ENCODE data around the gene FYN.

- no peak for TF ChIP-seq CEBPB (IDR thresholded peaks at IDR 0.05; ENCODE audit: low read depth, low read length)
- no peak for TF ChIP-seq POLR2A (IDR thresholded peaks at IDR 0.05; ENCODE audit: control extremely low read depth in 1 of 2, low read depth in 2 of 2, low read length in 2 of 2)
- TF ChIP-seq CTCF (IDR thresholded peaks at IDR 0.05; ENCODE audit: control extremely low read depth in 1 of 3, insufficient read depth in 1 of 3, low read depth in 1 of 3, low read length in 3 of 3) = no peak
- no peak for TF ChIP-seq RAD21 (IDR thresholded peaks at IDR 0.05 in 1 of 2, conservative IDR thresholded peaks at IDR 0.05 in 1 of 2; ENCODE audit: low read depth in 2 of 2, low read length in 2 of 2)
- TF ChIP-seq POLR2AphosphoS5 (IDR thresholded peaks at IDR 0.05; ENCODE audit: low read depth, low read length) = no peak
- TF ChIP-seq JUN (IDR thresholded peaks at IDR 0.05; ENCODE audit: low read depth, low read length) = no peak
- no peak for TF ChIP-seq EZH2 (IDR thresholded peaks at IDR 0.05; ENCODE audit: low read depth, low read length, severe bottlenecking)
These were observed 134.0 kb downstream of the FYN start for GRCh38 chr6:111739257-111739696.
